ENCODE data around the gene WHRN. TPM values are rescaled to one million over a fixed set of nuclear protein-coding genes. Genes with fewer than 3 reads are reported as not detected.

Gene WHRN
- total RNA-seq, 1 donor from 2014 or later, result 3.2 TPM

GRCh38 chr9:114478871-114479270, 26.4 kb downstream of the WHRN start:
- Mint-ChIP-seq H3K27ac (ENCODE audit: unreplicated experiment) (no peak overlapping the region), H3K4me3 (ENCODE audit: unreplicated experiment) (no peak overlapping the region), H3K27me3 (ENCODE audit: unreplicated experiment) (peaks cover 5% of the 10 kb centered on the region), H3K36me3 (ENCODE audit: unreplicated experiment) (no peaks in the 10 kb centered on the region), H3K4me1 (ENCODE audit: low read depth, unreplicated experiment) (no peaks in the 10 kb centered on the region), H3K9me3 (ENCODE audit: unreplicated experiment) (no peaks in the 10 kb centered on the region)
- DNase-seq, result no peak
- no peak for TF ChIP-seq CTCF (IDR thresholded peaks at IDR 0.05; ENCODE audit: partially characterized antibody, unreplicated experiment)

GRCh38 chr9:114478459-114478858, 26.8 kb downstream of the WHRN start:
- TF ChIP-seq CTCF (IDR thresholded peaks at IDR 0.05; ENCODE audit: partially characterized antibody, unreplicated experiment), result no peak
- Mint-ChIP-seq H3K27ac (ENCODE audit: unreplicated experiment) (no peak overlapping the region), H3K4me1 (ENCODE audit: low read depth, unreplicated experiment) (no peaks in the 10 kb centered on the region), H3K9me3 (ENCODE audit: unreplicated experiment) (no peaks in the 10 kb centered on the region), H3K27me3 (ENCODE audit: unreplicated experiment) (peaks cover 6% of the 10 kb centered on the region), H3K4me3 (ENCODE audit: unreplicated experiment) (no peak overlapping the region), H3K36me3 (ENCODE audit: unreplicated experiment) (no peaks in the 10 kb centered on the region)
- DNase-seq, result no peak

GRCh38 chr9:114477642-114478041, 27.6 kb downstream of the WHRN start:
- no peaks in the 10 kb centered on the region for H3K9me3 Mint-ChIP-seq (ENCODE audit: unreplicated experiment)
- no peak for DNase-seq
- H3K27ac Mint-ChIP-seq (ENCODE audit: unreplicated experiment), result no peak overlapping the region

GRCh38 chr9:114476891-114477469, 28.3 kb downstream of the WHRN start:
- TF ChIP-seq CTCF (IDR thresholded peaks at IDR 0.05; ENCODE audit: partially characterized antibody, unreplicated experiment), result no peak
- Mint-ChIP-seq H3K9me3 (ENCODE audit: unreplicated experiment) (no peaks in the 10 kb centered on the region), H3K4me1 (ENCODE audit: low read depth, unreplicated experiment) (no peaks in the 10 kb centered on the region), H3K36me3 (ENCODE audit: unreplicated experiment) (peaks cover 5% of the 10 kb centered on the region), H3K27me3 (ENCODE audit: unreplicated experiment) (peaks cover 6% of the 10 kb centered on the region), H3K27ac (ENCODE audit: unreplicated experiment) (no peak overlapping the region), H3K4me3 (ENCODE audit: unreplicated experiment) (no peak overlapping the region)
- no peak for DNase-seq

More at GRCh38 chr9:114477642-114478041, 27.6 kb downstream of the WHRN start:
- Mint-ChIP-seq H3K36me3 (ENCODE audit: unreplicated experiment) (peaks cover under 1% of the 10 kb centered on the region), H3K4me1 (ENCODE audit: low read depth, unreplicated experiment) (no peaks in the 10 kb centered on the region), H3K27me3 (ENCODE audit: unreplicated experiment) (peaks cover 6% of the 10 kb centered on the region), H3K4me3 (ENCODE audit: unreplicated experiment) (no peak overlapping the region)
- no peak for TF ChIP-seq CTCF (IDR thresholded peaks at IDR 0.05; ENCODE audit: partially characterized antibody, unreplicated experiment)

- no peak for DNase-seq
- H3K9me3 Mint-ChIP-seq (ENCODE audit: unreplicated experiment), result no peaks in the 10 kb centered on the region
- H3K27me3 Mint-ChIP-seq (ENCODE audit: unreplicated experiment), result peaks cover 2% of the 10 kb centered on the region
- H3K4me1 Mint-ChIP-seq (ENCODE audit: low read depth, unreplicated experiment), result no peaks in the 10 kb centered on the region
- no peak overlapping the region for H3K27ac Mint-ChIP-seq (ENCODE audit: unreplicated experiment)
- H3K36me3 Mint-ChIP-seq (ENCODE audit: unreplicated experiment), result peaks cover 5% of the 10 kb centered on the region
- TF ChIP-seq CTCF (IDR thresholded peaks at IDR 0.05; ENCODE audit: partially characterized antibody, unreplicated experiment), result no peak
- H3K4me3 Mint-ChIP-seq (ENCODE audit: unreplicated experiment), result no peak overlapping the region
Observed at GRCh38 chr9:114475412-114476135, 29.7 kb downstream of the WHRN start.
